HG02571 (cell line): ENCODE results near the gene GABRP.

Experiments used
- ATAC-seq: cut with Tn5 transposase; IDR thresholded peaks from one replicate; pipeline ENCODE4 v1.9.1; 2021; ENCODE audit warnings: mild to moderate bottlenecking, moderate library complexity; ENCODE audit not compliant: unreplicated experiment

The GABRP gene

GRCh38 chr5:170860415-170860814, 76.9 kb downstream of the GABRP start:
- no peak for ATAC-seq

- no peak for ATAC-seq
These were observed 77.5 kb downstream of the GABRP start for GRCh38 chr5:170860818-170861666.

GRCh38 chr5:170861667-170861916, 78.1 kb downstream of the GABRP start:
- no peak for ATAC-seq

GRCh38 chr5:170861917-170862766, 78.6 kb downstream of the GABRP start, which contains the start of gene RANBP17:
Gene RANBP17 (plus strand): TSS chr5:170862018.
- no peak for ATAC-seq

- ATAC-seq = no peak
These were observed 80.1 kb downstream of the GABRP start for GRCh38 chr5:170863646-170864045.
